ENCODE results near the gene ALDH1B1.

ALDH1B1 gene

DNA sequence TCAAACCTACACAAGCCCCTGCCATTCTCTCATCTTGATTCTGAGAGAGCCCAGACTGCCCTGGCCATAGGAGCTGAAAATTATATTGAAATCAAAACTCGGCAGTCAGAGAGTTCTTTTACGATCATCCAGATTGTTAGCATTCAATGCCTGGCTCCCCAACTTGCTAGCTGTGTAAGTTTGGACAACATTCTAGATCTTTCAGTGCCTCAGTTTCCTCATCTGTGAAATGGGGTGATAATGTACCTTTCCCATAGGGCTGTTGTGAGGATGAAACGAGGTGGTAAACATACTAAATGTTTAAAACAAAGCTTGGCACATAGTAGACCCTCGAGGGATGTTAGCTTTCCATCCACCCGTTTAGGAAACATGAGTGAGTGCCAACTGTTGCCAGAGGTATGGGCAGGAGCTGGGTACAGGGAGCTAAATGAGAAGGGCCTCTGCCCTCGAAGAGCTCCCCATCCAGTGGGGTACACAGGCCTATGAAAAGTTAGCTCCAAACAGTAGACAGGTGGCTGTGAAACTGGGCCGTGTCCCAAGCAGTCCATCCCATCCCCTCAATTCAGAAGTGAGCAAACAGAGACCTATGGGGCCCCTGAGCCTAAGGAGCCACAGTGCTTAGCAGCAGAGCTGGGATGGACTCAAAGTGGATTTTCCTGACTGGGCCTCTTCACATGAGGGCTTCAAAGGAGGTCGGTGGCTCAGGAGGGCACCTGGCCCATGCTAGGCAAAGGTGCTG is 49.0 kb downstream of the ALDH1B1 start:
- no peak for DNase-seq

DNA sequence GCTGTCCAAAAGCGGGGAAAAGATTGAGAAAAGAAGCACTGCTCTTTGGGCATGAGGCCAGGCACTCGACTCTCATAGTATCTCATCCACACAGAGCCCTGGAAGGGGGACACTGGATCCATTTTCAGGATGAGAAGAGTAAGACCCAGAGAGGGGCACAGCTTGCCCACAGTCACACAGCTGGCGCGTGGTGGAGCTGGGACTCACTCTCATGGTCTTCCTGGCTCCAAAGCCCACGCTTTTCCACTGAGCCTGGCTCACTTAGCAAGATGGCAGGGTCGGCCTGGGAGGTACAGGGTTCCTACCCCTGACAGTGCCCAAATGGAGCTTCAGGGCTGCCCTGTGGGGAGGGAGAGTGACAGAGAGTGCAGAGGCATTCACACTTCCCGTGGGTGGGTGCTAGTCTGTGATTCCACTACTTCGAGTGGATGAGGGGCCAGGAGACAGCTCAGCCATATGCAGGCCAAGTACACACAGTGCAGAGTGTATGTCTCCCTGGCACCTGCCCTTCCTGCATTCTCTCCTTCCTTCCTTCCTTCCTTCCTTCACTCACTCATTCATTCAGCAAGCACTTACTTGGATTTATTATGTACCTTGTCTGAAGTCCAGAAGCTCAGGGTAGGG is 50.1 kb downstream of the ALDH1B1 start:
- DNase-seq = no peak

DNA sequence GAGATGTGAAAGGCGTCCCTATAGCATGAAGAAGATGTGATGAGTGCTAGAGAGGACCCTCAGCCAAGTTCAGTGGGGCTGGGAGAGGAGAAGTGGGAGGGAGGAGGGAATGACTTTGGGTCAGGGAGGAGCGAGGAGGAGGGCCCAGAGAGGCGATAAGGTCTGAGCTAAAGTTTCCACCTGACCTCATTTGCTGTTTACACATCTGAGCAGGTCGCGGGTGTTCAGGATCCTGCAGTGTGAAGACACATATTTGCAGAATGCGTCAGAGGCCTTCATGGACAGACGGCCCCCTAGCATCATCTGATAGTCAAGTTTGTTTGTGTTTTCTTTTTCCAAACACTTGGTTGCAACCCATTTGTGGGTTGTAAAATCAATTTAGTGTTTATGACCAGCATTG is 50.7 kb downstream of the ALDH1B1 start:
- no peak for DNase-seq

DNA sequence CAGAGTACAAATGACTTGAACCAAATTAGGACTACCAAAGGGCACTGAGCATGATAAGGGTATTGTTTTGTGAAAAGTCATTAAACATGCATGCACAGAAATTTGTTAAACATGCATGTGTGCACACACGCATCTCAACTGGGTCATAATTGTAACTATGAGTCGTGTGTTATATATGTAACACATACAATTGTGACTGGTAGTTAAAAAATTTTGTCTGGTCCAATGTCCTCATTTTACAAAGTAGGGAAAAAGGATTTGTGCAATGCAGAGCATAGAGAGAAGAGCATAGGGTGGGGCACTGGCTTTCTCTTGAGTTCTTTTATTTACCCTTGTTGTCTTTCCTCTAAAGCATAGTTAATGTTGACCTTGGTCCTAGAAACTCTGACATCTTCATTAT is 51.1 kb downstream of the ALDH1B1 start:
- no peak for DNase-seq

DNA sequence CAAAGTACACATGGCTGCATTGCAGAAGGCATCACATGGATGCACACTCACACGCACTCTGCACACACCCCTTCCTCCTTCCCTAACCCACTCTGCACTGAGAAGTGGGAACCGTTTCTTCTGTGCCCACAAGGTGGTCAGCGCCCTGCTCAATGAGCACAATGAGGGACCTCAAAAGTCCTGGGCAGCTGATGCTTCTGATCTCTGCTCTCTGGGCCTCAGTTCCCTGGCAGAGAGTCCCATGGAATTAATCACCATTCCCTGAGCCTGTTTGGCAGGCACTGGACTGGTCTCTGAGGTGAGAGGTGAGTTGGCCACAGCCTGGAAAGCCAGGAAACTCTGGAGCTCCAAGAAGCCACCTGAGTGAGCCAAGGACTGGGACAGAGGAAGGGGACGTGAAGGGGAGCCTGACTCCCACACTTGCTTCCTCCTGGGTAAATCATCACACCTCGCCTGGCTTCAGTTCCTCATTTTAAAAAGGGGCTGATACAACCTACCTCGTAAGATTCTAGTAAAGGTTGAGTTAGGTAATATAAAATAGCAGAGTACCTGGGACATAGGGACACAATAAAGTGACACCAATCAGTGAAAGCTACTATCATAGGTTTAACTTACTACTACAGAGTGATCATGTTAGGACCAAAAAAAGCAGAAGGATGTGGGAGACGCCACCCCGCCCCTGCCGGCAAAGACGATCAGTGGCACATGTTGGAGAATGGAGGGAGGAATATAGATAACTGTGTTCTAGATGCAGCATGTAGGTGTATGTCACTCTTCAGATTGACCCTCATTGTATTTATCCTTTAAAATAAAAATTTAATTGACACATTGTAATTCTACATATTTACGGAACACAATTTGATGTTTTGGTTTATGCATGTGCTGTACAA is 52.9 kb downstream of the ALDH1B1 start:
- DNase-seq = no peak

DNA sequence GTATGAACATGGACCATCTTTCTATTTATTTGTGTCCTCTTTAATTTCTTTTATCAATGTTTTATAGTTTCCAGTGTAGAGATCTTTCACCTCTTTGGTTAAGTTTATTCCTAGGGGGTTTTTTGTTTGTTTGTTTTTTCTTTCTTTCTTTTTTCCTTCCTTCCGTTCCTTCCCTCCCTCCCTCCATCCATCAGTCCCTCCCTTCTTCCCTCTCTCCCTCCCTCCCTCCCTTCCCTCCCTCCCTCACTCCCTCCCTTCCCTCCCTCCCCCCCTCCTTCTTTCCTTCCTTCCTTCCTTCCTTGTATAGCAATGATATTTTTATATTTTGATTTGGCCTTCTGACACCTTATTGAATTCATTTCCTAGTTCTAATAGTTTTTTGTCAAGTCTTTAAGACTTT is 55.2 kb downstream of the ALDH1B1 start:
- DNase-seq = no peak

Data from activated CD4-positive, alpha-beta T cell treated with anti-CD3 and anti-CD28 coated beads for 48 hours (primary cell).